HCT116 (cell line): Measurements from ENCODE around the gene CYB5D1. TPM values are rescaled to one million over a fixed set of nuclear protein-coding genes. Genes with fewer than 3 reads are reported as not detected.
A peak's percentile ranks its signal among the peaks of the same experiment; 100 is the strongest.

Experiments used
- ATAC-seq: fragments of 200-7000 bp; cut with Tn5 transposase; 2 replicates; pipeline ENCODE4 v1.9.1; 2020; ENCODE audit warnings: mild to moderate bottlenecking, moderate library complexity
- BruUV-seq: library from RNA; stranded (reverse); fragments of 400-500 nt; replicated peaks from 2 replicates; lab custom pipeline; 2021; lab: Mats Ljungman, UMichigan
- CTCF ChIA-PET: fragments of 300-600 bp; sonication (Branson Sonifier 250); formaldehyde crosslinking; loops from one replicate; lab custom pipeline; 2021; ENCODE audit warnings: antibody characterized with exemption; lab: Charles Lee
- POLR2A ChIA-PET: fragments of 300-600, 350-600 bp; sonication (Branson Sonifier 250); formaldehyde crosslinking; loops from one replicate; lab custom pipeline; 2021; ENCODE audit warnings: antibody characterized with exemption; lab: Charles Lee
- RAD21 ChIA-PET, 2 experiments: fragments of 300-600 bp; sonication (Branson Sonifier 250); formaldehyde crosslinking; loops; one replicate each; lab custom pipeline; 2023; ENCODE audit warnings: low total read pairs in 2 of 2; ENCODE audit not compliant: uncharacterized antibody in 2 of 2, unreplicated experiment in 2 of 2, low non-redundant PET in 1 of 2; lab: Charles Lee
- DNase-seq: peaks from one replicate; pipeline ENCODE4 v3.0.0-alpha.2; 2010; ENCODE audit warnings: low read depth, low spot score
- H2AFZ ChIP-seq: fragments of 200-600 bp; shearing (Covaris generic), sonication (generic); 2 replicates; pipeline ENCODE4 v1.6.1; 2017; ENCODE audit warnings: low read depth, mixed run types, mixed read lengths, antibody characterized with exemption, low read length; ENCODE audit not compliant: poor library complexity, severe bottlenecking
- H3K27ac ChIP-seq: 2 replicates; pipeline ENCODE4 v1.5.1; 2012; ENCODE audit warnings: low read depth, low read length
- H3K27me3 ChIP-seq: fragments of 200-600 bp; sonication (generic); 2 replicates; pipeline ENCODE4 v1.6.1; 2016; ENCODE audit warnings: mixed run types, low read length, mixed read lengths; ENCODE audit not compliant: insufficient read depth
- H3K36me3 ChIP-seq, 2 experiments: fragments of 200-500 bp in 1 of 2; fragments of 200-600 bp in 1 of 2; sonication (Bioruptor generic) in 1 of 2; sonication (generic) in 1 of 2; 2 replicates each; pipeline versions ENCODE4 v1.5.1 to v1.6.1; 2014 to 2016; ENCODE audit warnings: low read length in 2 of 2, inconsistent platforms in 1 of 2, mixed read lengths in 1 of 2, mixed run types in 1 of 2; ENCODE audit not compliant: insufficient read depth in 2 of 2, control insufficient read depth in 1 of 2
- H3K4me1 ChIP-seq, 2 experiments: fragments of 200-600 bp in 1 of 2; sonication (generic) in 1 of 2; 2 replicates each; pipeline versions ENCODE4 v1.5.1 to v1.6.1; 2012 to 2017; ENCODE audit warnings: low read length in 2 of 2, inconsistent platforms in 1 of 2, mild to moderate bottlenecking in 1 of 2, mixed read lengths in 1 of 2, mixed run types in 1 of 2, moderate library complexity in 1 of 2; ENCODE audit not compliant: insufficient read depth in 2 of 2, control insufficient read depth in 1 of 2
- H3K4me2 ChIP-seq: fragments of 200-600 bp; sonication (generic); 2 replicates; pipeline ENCODE4 v1.6.1; 2017; ENCODE audit warnings: mixed run types, low read length, mixed read lengths
- H3K4me3 ChIP-seq, 2 experiments: fragments of 200-600 bp in 1 of 2; sonication (generic) in 1 of 2; replicated peaks in 1 of 2; 2 replicates each; pipeline ENCODE4 v1.5.1; 2011 to 2016; ENCODE audit warnings: low read length in 2 of 2, control low read depth in 1 of 2, low read depth in 1 of 2, mild to moderate bottlenecking in 1 of 2, mixed read lengths in 1 of 2, mixed run types in 1 of 2
- H3K79me2 ChIP-seq: fragments of 200-600 bp; sonication (generic); 2 replicates; pipeline ENCODE4 v1.6.1; 2017; ENCODE audit warnings: mild to moderate bottlenecking, mixed run types, low read length, moderate library complexity, mixed read lengths; ENCODE audit not compliant: insufficient read depth
- H3K9ac ChIP-seq: fragments of 200-600 bp; sonication (generic); 2 replicates; pipeline ENCODE4 v1.6.1; 2016; ENCODE audit warnings: low read length, mixed read lengths
- H3K9me2 ChIP-seq: fragments of 200-600 bp; sonication (generic), shearing (Covaris generic); 2 replicates; pipeline ENCODE4 v1.6.1; 2017; ENCODE audit warnings: mixed run types, mild to moderate bottlenecking, moderate library complexity; ENCODE audit not compliant: insufficient read depth
- H3K9me3 ChIP-seq, 2 experiments: fragments of 200-500 bp in 1 of 2; fragments of 200-600 bp in 1 of 2; sonication (Bioruptor generic) in 1 of 2; sonication (generic) in 1 of 2; 2 replicates each; pipeline ENCODE4 v1.6.1; 2014 to 2017; ENCODE audit warnings: low read length in 2 of 2, mixed read lengths in 2 of 2, inconsistent platforms in 1 of 2, low read depth in 1 of 2, mild to moderate bottlenecking in 1 of 2, mixed run types in 1 of 2, moderate library complexity in 1 of 2; ENCODE audit not compliant: control insufficient read depth in 1 of 2, insufficient read depth in 1 of 2
- H4K20me1 ChIP-seq: fragments of 200-600 bp; sonication (generic), shearing (Covaris generic); 2 replicates; pipeline ENCODE4 v1.6.1; 2017; ENCODE audit warnings: mixed run types, mild to moderate bottlenecking, moderate library complexity; ENCODE audit not compliant: insufficient read depth
- CEBPB ChIP-seq: IDR thresholded peaks from 2 replicates; pipeline ENCODE4 v1.6.1; 2012; ENCODE audit warnings: low read depth
- EGR1 ChIP-seq: IDR thresholded peaks from 2 replicates; pipeline ENCODE4 v1.6.1; 2012; ENCODE audit warnings: low read depth
- ELF1 ChIP-seq: IDR thresholded peaks from 2 replicates; pipeline ENCODE4 v1.6.1; 2012; ENCODE audit warnings: low read depth, borderline replicate concordance
- EZH2phosphoT487 ChIP-seq: fragments of 200-600 bp; IDR thresholded peaks from 2 replicates; pipeline ENCODE4 v1.6.1; 2018; ENCODE audit warnings: antibody characterized with exemption, borderline replicate concordance
- FOSL1 ChIP-seq: IDR thresholded peaks from 2 replicates; pipeline ENCODE4 v1.6.1; 2012; ENCODE audit warnings: low read depth
- POLR2A ChIP-seq: IDR thresholded peaks from 2 replicates; pipeline ENCODE4 v1.7.0; 2011; ENCODE audit warnings: borderline replicate concordance; ENCODE audit not compliant: insufficient read depth, insufficient read length; ENCODE audit errors: extremely low read depth
- POLR2AphosphoS5 ChIP-seq: IDR thresholded peaks from 2 replicates; pipeline ENCODE4 v1.6.1; 2011; ENCODE audit warnings: mild to moderate bottlenecking, low read depth, low read length, moderate library complexity
- TCF7L2 ChIP-seq: IDR thresholded peaks from 2 replicates; pipeline ENCODE4 v1.7.0; 2011; ENCODE audit warnings: borderline replicate concordance, inconsistent platforms; ENCODE audit not compliant: insufficient read depth, insufficient read length; ENCODE audit errors: extremely low read depth
- YY1 ChIP-seq: IDR thresholded peaks from 2 replicates; pipeline ENCODE4 v1.6.1; 2011; ENCODE audit warnings: low read length, low read depth, moderate library complexity, mild to moderate bottlenecking; ENCODE audit not compliant: insufficient replicate concordance; ENCODE audit errors: extremely low read depth
- ZFX ChIP-seq: fragments of 450-650 bp; IDR thresholded peaks from 2 replicates; pipeline ENCODE4 v1.6.1; 2017
- ZNF274 ChIP-seq: fragments of 200-500 bp; sonication (Bioruptor generic); IDR thresholded peaks from 2 replicates; pipeline ENCODE4 v1.6.1; 2014; ENCODE audit warnings: mild to moderate bottlenecking, low read depth, low read length, inconsistent platforms
- intact Hi-C: fragments of 100-400 bp; cut with micrococcal nuclease; formaldehyde crosslinking; loops from 2 replicates; pipeline ENCODE4 v1.10.0; 2022
- total RNA-seq: library from RNA; stranded (reverse); gene quantifications from one replicate; pipeline ENCODE4 v1.2.1, GENCODE V29; 2021; ENCODE audit not compliant: unreplicated experiment
- TF ChIP-seq, protein P1 (sequence below): IDR thresholded peaks from 2 replicates; pipeline ENCODE4 v1.6.1; 2012; ENCODE audit warnings: low read depth
- TF ChIP-seq, protein P2 (sequence below): IDR thresholded peaks from 2 replicates; pipeline ENCODE4 v1.6.1; 2012

The CYB5D1 gene
- total RNA-seq, 1 experiment from 2014 or later, result 21.5 TPM

DNA sequence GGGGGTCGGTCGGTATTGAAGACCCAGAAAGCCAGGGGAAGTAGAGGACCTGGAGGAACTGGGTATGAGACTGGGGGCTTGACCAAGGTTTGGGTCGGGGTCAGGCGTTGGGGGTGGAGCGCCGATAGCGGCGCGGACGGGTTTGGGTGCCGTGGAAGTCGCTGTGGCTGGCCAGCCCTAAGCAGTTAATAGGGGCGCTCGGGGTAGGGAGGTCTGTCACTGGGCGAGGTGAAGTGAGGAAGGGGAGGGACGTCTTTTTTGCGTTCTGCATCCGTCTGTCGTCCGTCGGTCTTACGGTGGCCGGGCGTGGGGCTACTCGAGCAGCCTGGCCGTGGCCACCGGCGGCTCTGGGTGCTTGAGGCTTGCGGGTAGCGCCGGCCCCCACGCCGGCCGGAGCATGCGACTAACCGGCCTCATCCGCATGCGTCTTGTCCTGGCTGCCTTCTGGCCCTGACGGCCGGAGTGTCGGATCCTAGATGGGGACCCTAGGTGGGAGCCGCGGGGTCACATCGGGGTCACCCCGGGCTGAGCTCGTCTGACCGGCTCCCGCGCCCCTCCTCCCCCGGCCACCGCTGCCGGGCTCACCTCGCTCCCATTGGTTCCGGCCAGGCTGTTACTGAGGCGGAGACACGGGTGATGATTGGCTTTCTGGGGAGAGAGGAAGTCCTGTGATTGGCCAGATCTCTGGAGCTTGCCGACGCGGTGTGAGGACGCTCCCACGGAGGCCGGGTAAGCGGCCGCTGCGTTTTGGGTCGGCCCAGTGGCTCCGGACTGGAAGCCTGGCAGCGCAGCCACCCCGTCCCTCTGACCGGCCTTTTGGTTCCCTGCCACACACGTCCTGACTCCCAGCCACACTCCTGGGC is 13.3 kb upstream of the CYB5D1 start:
- ChIA-PET CTCF (interaction anchor here (0.7 to 2.5 kb wide), 7 partner anchors 9 to 157 kb away, joined by 3 to 8 read pairs (median 4); partner anchors contain the start of genes KDM6B, NAA38 and TP53), POLR2A (interaction anchor here (0.8 to 3.7 kb wide), 8 partner anchors 10 to 329 kb away, joined by 3 to 45 read pairs (median 4); partner anchors contain the start of genes CYB5D1, KDM6B, NAA38 and TP53), RAD21 (interaction anchor here in 1 of 2 experiments (0.8 kb wide), 1 partner anchor 10 kb away, joined by 5 read pairs; the partner anchor contains the start of gene KDM6B)
- H3K4me1 ChIP-seq, result peaks cover 22 to 34% of the 10 kb centered on the region in 2 experiments
- no peaks in the 10 kb centered on the region for H3K9me2 ChIP-seq
- no TSS peak for BruUV-seq
- H3K9me3 ChIP-seq, result no peaks in the 10 kb centered on the region
- H3K27ac ChIP-seq, result peak overlapping the region; percentile 97
- DNase-seq (peak; percentile 90), ATAC-seq (peak; percentile 77)
- H3K4me3 ChIP-seq, result peak overlapping the region; percentile 92 to 94
- peaks cover 4 to 23% of the 10 kb centered on the region in 2 experiments for H3K36me3 ChIP-seq
- H3K27me3 ChIP-seq, result no peaks in the 10 kb centered on the region
- no peaks in the 10 kb centered on the region for H4K20me1 ChIP-seq
- TF ChIP-seq FOSL1 (no peak), POLR2AphosphoS5 (peak; percentile 57), ZNF274 (no peak), ZFX (0 out of 2 replicates have a peak, but pooled peaks have one; percentile 48), POLR2A (peak; percentile 51), YY1 (no peak), EZH2phosphoT487 (no peak), EGR1 (no peak), TCF7L2 (peak; percentile 30), CEBPB (no peak), ELF1 (no peak)
- TF ChIP-seq, protein P1, sequence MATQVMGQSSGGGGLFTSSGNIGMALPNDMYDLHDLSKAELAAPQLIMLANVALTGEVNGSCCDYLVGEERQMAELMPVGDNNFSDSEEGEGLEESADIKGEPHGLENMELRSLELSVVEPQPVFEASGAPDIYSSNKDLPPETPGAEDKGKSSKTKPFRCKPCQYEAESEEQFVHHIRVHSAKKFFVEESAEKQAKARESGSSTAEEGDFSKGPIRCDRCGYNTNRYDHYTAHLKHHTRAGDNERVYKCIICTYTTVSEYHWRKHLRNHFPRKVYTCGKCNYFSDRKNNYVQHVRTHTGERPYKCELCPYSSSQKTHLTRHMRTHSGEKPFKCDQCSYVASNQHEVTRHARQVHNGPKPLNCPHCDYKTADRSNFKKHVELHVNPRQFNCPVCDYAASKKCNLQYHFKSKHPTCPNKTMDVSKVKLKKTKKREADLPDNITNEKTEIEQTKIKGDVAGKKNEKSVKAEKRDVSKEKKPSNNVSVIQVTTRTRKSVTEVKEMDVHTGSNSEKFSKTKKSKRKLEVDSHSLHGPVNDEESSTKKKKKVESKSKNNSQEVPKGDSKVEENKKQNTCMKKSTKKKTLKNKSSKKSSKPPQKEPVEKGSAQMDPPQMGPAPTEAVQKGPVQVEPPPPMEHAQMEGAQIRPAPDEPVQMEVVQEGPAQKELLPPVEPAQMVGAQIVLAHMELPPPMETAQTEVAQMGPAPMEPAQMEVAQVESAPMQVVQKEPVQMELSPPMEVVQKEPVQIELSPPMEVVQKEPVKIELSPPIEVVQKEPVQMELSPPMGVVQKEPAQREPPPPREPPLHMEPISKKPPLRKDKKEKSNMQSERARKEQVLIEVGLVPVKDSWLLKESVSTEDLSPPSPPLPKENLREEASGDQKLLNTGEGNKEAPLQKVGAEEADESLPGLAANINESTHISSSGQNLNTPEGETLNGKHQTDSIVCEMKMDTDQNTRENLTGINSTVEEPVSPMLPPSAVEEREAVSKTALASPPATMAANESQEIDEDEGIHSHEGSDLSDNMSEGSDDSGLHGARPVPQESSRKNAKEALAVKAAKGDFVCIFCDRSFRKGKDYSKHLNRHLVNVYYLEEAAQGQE, result no peak
- TF ChIP-seq, protein P2, sequence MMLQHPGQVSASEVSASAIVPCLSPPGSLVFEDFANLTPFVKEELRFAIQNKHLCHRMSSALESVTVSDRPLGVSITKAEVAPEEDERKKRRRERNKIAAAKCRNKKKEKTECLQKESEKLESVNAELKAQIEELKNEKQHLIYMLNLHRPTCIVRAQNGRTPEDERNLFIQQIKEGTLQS, result no peak
- peaks cover 64% of the 10 kb centered on the region for H3K79me2 ChIP-seq
- intact Hi-C loops, result loop anchor here (5.0 kb wide), 1 partner anchor 102 kb away; no protein-coding TSS in a partner anchor
- H3K4me2 ChIP-seq, result peak overlapping the region; percentile 99
- peak overlapping the region; percentile 99 for H3K9ac ChIP-seq
- H2AFZ ChIP-seq, result no peak overlapping the region
